ENCODE results near the gene BARX1.

Gene BARX1

GRCh38 chr9:93902780-93903655 lies 52.1 kb downstream of the BARX1 start:
- Histone ChIP-seq H3K4me3 (ENCODE audit: low read depth, low read length) (no peak overlapping the region), H3K36me3 (ENCODE audit: control insufficient read depth in 2 of 2, insufficient read depth in 1 of 2, low read length in 2 of 2) (no peaks in the 10 kb centered on the region), H3K27ac (ENCODE audit: extremely low read depth, low read depth, low read length) (no peak overlapping the region), H3K9me3 (ENCODE audit: control insufficient read depth, insufficient read depth, low read depth, low read length) (no peaks in the 10 kb centered on the region), H3K4me1 (ENCODE audit: control insufficient read depth, insufficient read depth, low read length) (no peaks in the 10 kb centered on the region)
- ChIA-PET CTCF (interaction anchor here (0.6 kb wide), 1 partner anchor 23 kb away, joined by 3 read pairs; no protein-coding TSS in a partner anchor), POLR2A (no interaction called here)
- TF ChIP-seq ZNF501 (tag by site-specific recombination; IDR thresholded peaks at IDR 0.05) (no peak), SP7 (tag by site-specific recombination; IDR thresholded peaks at IDR 0.05) (no peak), ZBTB10 (tag by site-specific recombination; IDR thresholded peaks at IDR 0.05) (no peak), ZNF510 (tag by site-specific recombination; IDR thresholded peaks at IDR 0.05; ENCODE audit: insufficient replicate concordance) (no peak)

- ChIA-PET CTCF (interaction anchor here (0.7 kb wide), 1 partner anchor 21 kb away, joined by 3 read pairs; no protein-coding TSS in a partner anchor), POLR2A (no interaction called here)
- H3K9me3 ChIP-seq (ENCODE audit: control insufficient read depth, insufficient read depth, low read depth, low read length), result no peaks in the 10 kb centered on the region
- H3K4me3 ChIP-seq (ENCODE audit: low read depth, low read length), result no peak overlapping the region
- H3K36me3 ChIP-seq (ENCODE audit: control insufficient read depth in 2 of 2, insufficient read depth in 1 of 2, low read length in 2 of 2), result no peaks in the 10 kb centered on the region
- H3K4me1 ChIP-seq (ENCODE audit: control insufficient read depth, insufficient read depth, low read length), result no peaks in the 10 kb centered on the region
- H3K27ac ChIP-seq (ENCODE audit: extremely low read depth, low read depth, low read length), result no peak overlapping the region
- TF ChIP-seq ZNF692 (tag by site-specific recombination; IDR thresholded peaks at IDR 0.05) (no peak), ZNF776 (tag by site-specific recombination; IDR thresholded peaks at IDR 0.05; ENCODE audit: borderline replicate concordance) (no peak), PRDM10 (tag by site-specific recombination; IDR thresholded peaks at IDR 0.05) (no peak), BCL6B (tag by site-specific recombination; IDR thresholded peaks at IDR 0.05) (no peak), ZNF175 (tag by site-specific recombination; IDR thresholded peaks at IDR 0.05) (no peak)
Observed at GRCh38 chr9:93902051-93902779, 52.9 kb downstream of the BARX1 start.
